ENCODE results near the gene HS3ST5. TPM values are rescaled to one million over a fixed set of nuclear protein-coding genes. Genes with fewer than 3 reads are reported as not detected.

Gene HS3ST5
- total RNA-seq, 2 experiments from 2014 or later: not detected

DNA sequence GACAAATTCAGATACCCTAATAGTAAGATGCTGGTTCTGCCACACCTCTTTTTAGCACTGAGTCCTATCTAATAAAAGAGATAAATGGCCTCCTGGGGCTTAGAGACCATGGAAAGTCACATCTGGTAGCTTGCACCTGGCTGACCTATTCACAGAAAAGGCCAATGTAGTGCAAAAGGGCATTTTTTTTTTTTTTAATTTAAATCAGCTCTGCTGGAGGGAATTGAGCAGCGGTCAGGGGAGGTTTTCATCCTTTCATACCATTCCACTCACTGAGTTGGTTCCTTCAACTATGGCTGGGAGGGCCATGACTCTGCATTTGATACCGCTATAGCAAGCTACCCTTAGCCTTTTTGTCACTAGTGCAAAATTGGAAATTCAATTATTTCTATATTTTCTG, 20.1 kb upstream of the HS3ST5 start:
- no peak for DNase-seq
- CTCF ChIA-PET: no interaction called here
- Mint-ChIP-seq H3K27ac (no peak overlapping the region), H3K4me3 (no peak overlapping the region), H3K9me3 (no peaks in the 10 kb centered on the region), H3K36me3 (ENCODE audit: low read depth) (no peaks in the 10 kb centered on the region), H3K27me3 (peaks cover 1% of the 10 kb centered on the region), H3K4me1 (ENCODE audit: low read depth) (no peaks in the 10 kb centered on the region)
- intact Hi-C loops (cut with micrococcal nuclease): no loop called here
- ATAC-seq: no peak
- TF ChIP-seq, protein P1, sequence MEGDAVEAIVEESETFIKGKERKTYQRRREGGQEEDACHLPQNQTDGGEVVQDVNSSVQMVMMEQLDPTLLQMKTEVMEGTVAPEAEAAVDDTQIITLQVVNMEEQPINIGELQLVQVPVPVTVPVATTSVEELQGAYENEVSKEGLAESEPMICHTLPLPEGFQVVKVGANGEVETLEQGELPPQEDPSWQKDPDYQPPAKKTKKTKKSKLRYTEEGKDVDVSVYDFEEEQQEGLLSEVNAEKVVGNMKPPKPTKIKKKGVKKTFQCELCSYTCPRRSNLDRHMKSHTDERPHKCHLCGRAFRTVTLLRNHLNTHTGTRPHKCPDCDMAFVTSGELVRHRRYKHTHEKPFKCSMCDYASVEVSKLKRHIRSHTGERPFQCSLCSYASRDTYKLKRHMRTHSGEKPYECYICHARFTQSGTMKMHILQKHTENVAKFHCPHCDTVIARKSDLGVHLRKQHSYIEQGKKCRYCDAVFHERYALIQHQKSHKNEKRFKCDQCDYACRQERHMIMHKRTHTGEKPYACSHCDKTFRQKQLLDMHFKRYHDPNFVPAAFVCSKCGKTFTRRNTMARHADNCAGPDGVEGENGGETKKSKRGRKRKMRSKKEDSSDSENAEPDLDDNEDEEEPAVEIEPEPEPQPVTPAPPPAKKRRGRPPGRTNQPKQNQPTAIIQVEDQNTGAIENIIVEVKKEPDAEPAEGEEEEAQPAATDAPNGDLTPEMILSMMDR (IDR thresholded peaks at IDR 0.05): no peak
- POLR2A ChIA-PET: no interaction called here

DNA sequence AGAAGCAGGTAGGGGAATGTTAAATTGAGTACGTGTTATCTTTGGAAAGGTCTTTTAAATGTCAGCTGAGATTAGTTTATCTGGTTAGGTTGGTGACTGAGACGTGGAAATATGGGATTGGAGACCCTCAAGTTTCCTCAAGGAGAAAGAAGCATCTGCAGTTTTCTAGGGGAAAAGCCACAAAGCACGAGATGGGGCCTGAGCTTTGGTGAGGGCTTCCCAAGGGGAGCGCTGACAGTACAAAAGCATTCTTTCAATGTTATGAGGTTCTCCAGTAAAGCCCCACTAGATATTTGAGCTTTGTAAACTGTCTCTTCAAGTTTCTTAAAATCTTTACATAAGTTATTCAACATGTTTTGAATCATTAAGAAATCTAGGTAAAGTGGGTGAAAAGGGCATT, 19.6 kb upstream of the HS3ST5 start:
- Mint-ChIP-seq H3K4me1 (ENCODE audit: low read depth) (no peaks in the 10 kb centered on the region), H3K27ac (no peak overlapping the region), H3K4me3 (no peak overlapping the region), H3K36me3 (ENCODE audit: low read depth) (no peaks in the 10 kb centered on the region), H3K9me3 (no peaks in the 10 kb centered on the region), H3K27me3 (peaks cover 1% of the 10 kb centered on the region)
- TF ChIP-seq, protein P1 (IDR thresholded peaks at IDR 0.05): no peak
- ATAC-seq (no peak), DNase-seq (no peak)
- ChIA-PET CTCF (no interaction called here), POLR2A (no interaction called here)
- intact Hi-C loops (cut with micrococcal nuclease): no loop called here

DNA sequence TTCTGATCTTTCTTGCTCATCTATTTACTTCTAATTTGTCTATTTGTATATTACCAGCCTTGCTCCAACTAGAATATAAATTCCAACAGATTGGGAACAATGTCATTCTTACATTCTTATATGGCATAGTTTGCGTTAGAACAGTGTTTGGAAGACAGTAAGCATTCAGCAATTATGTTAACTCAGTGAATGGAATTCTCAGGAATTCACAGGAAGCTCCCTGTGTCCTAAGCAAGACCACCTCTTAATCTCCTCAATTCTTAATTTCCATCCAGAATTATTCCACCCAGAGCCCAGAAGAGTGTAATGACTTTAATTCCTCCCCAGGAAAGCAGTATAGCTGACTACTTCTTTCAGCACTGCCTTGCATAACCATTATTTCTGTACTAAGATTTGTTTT, 18.2 kb upstream of the HS3ST5 start:
- TF ChIP-seq, protein P1 (IDR thresholded peaks at IDR 0.05): no peak
- DNase-seq (no peak), ATAC-seq (no peak)
- no peaks in the 10 kb centered on the region for H3K36me3 Mint-ChIP-seq (ENCODE audit: low read depth)
- intact Hi-C loops (cut with micrococcal nuclease): no loop called here
- H3K27ac Mint-ChIP-seq: no peak overlapping the region
- no peaks in the 10 kb centered on the region for H3K9me3 Mint-ChIP-seq
- ChIA-PET POLR2A (no interaction called here), CTCF (no interaction called here)
- no peaks in the 10 kb centered on the region for H3K4me1 Mint-ChIP-seq (ENCODE audit: low read depth)
- no peaks in the 10 kb centered on the region for H3K27me3 Mint-ChIP-seq
- no peak overlapping the region for H3K4me3 Mint-ChIP-seq

DNA sequence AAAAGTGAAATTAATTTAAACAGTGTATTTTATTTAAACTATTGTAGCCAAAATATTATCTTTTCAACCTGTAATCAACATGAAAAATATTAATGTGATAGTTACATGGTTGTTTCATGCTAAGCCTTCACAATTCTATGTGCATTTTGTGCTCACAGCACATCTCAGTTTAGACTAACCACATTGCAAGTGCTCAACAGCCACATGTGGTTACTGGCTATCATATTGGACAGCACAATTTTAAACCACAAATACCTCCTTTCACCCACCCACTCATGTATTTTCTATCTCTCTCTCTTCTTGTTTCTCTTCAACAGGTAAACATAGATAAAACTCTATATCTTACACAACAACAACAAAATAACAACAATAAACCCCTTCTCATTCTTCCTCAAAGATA, 12.5 kb upstream of the HS3ST5 start:
- no peaks in the 10 kb centered on the region for H3K4me1 Mint-ChIP-seq (ENCODE audit: low read depth)
- POLR2A ChIA-PET: no interaction called here
- DNase-seq (no peak), ATAC-seq (no peak)
- CTCF ChIA-PET: no interaction called here
- no peak overlapping the region for H3K27ac Mint-ChIP-seq
- H3K36me3 Mint-ChIP-seq (ENCODE audit: low read depth): no peaks in the 10 kb centered on the region
- intact Hi-C loops (cut with micrococcal nuclease): no loop called here
- H3K9me3 Mint-ChIP-seq: no peaks in the 10 kb centered on the region
- TF ChIP-seq, protein P1 (IDR thresholded peaks at IDR 0.05): no peak
- no peaks in the 10 kb centered on the region for H3K27me3 Mint-ChIP-seq
- no peak overlapping the region for H3K4me3 Mint-ChIP-seq

DNA sequence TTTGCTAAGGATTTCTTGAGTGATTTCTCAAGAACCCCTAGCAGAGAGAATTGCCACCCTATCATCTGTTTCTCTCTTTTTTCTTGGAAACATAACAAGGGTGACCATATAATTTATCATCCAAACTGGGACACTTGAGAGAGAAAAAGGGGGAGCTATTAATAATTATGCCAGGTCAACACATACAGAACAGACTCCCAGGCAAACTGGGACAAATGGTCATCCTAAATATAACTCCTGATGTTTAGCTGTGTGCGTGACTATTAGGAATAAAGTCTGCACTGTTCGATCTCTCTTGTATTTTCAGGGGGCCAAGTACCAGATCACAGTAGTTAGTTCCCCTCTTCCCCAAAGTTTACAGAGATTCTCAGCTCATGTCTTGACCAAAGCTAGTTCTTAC, 11.7 kb upstream of the HS3ST5 start:
- TF ChIP-seq, protein P1 (IDR thresholded peaks at IDR 0.05): no peak
- H3K4me3 Mint-ChIP-seq: no peak overlapping the region
- intact Hi-C loops (cut with micrococcal nuclease): no loop called here
- H3K27me3 Mint-ChIP-seq: peaks cover 2% of the 10 kb centered on the region
- CTCF ChIA-PET: no interaction called here
- no peaks in the 10 kb centered on the region for H3K4me1 Mint-ChIP-seq (ENCODE audit: low read depth)
- POLR2A ChIA-PET: no interaction called here
- H3K9me3 Mint-ChIP-seq: no peaks in the 10 kb centered on the region
- H3K36me3 Mint-ChIP-seq (ENCODE audit: low read depth): no peaks in the 10 kb centered on the region
- no peak for ATAC-seq
- no peak for DNase-seq
- H3K27ac Mint-ChIP-seq: no peak overlapping the region

All from activated CD8-positive, alpha-beta T cell treated with anti-CD3 and anti-CD28 coated beads for 36 hours (primary cell).